Measurements from ENCODE around the gene TOMT. TPM values are rescaled to one million over a fixed set of nuclear protein-coding genes. Genes with fewer than 3 reads are reported as not detected.

TOMT gene
- total RNA-seq, 1 donor from 2014 or later, result not detected

DNA sequence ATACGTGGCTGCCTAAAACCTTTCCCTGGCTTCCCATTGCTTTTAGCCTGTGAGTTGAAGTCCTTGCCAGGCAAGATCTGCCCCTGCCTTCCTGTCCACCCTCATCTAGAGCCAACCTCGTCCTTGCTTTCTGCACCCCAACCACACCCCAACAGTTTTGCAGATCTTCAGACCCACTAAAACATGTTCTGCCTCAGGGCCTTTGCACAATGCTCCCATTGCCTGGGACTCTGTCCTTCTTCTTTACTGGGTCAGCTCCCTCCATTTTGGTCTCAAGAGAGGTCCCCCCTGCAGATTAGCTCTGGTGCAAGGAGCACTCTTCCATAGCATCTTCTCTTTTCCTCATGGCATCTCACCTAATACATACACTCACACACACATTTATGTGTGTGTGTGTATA, 15.2 kb downstream of the TOMT start:
- ATAC-seq, result no peak
- H3K4me3 ChIP-seq, result no peak overlapping the region

DNA sequence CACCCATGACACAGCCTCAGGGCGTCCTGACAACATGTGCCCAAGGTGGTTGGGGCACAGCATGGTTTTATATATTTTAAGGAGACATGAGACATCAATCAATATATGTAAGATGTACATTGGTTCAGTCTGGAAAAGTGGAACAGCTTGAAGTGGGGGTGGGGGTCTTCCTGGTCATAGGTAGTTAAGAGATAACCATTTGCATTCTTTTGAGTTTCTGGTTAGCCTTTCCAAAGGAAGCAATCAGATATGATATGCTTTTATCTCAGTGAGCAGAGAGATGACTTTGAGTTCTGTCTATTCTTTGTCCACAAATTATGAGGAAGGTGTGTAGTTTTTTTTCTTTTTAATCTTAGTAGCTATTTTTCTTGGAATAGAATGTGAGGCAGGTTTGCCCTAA, 16.9 kb downstream of the TOMT start:
- intact Hi-C loops (cut with DNase I), result no loop called here
- no peak overlapping the region for H3K27ac ChIP-seq
- no peaks in the 10 kb centered on the region for H3K36me3 ChIP-seq
- ATAC-seq (no peak), DNase-seq (no peak)
- no peaks in the 10 kb centered on the region for H3K9me3 ChIP-seq
- H3K4me3 ChIP-seq, result no peak overlapping the region
- no peaks in the 10 kb centered on the region for H3K4me1 ChIP-seq
- TF ChIP-seq, protein P1, sequence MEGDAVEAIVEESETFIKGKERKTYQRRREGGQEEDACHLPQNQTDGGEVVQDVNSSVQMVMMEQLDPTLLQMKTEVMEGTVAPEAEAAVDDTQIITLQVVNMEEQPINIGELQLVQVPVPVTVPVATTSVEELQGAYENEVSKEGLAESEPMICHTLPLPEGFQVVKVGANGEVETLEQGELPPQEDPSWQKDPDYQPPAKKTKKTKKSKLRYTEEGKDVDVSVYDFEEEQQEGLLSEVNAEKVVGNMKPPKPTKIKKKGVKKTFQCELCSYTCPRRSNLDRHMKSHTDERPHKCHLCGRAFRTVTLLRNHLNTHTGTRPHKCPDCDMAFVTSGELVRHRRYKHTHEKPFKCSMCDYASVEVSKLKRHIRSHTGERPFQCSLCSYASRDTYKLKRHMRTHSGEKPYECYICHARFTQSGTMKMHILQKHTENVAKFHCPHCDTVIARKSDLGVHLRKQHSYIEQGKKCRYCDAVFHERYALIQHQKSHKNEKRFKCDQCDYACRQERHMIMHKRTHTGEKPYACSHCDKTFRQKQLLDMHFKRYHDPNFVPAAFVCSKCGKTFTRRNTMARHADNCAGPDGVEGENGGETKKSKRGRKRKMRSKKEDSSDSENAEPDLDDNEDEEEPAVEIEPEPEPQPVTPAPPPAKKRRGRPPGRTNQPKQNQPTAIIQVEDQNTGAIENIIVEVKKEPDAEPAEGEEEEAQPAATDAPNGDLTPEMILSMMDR (IDR thresholded peaks at IDR 0.05), result no peak
- no peaks in the 10 kb centered on the region for H3K27me3 ChIP-seq

More for the DNA sequence above, 15.2 kb downstream of the TOMT start:
- TF ChIP-seq, protein P1 (IDR thresholded peaks at IDR 0.05), result no peak
- Histone ChIP-seq H3K4me1 (no peaks in the 10 kb centered on the region), H3K27ac (no peak overlapping the region), H3K9me3 (no peaks in the 10 kb centered on the region), H3K36me3 (no peaks in the 10 kb centered on the region), H3K27me3 (no peaks in the 10 kb centered on the region)
- intact Hi-C loops (cut with DNase I), result no loop called here
- DNase-seq, result no peak

DNA sequence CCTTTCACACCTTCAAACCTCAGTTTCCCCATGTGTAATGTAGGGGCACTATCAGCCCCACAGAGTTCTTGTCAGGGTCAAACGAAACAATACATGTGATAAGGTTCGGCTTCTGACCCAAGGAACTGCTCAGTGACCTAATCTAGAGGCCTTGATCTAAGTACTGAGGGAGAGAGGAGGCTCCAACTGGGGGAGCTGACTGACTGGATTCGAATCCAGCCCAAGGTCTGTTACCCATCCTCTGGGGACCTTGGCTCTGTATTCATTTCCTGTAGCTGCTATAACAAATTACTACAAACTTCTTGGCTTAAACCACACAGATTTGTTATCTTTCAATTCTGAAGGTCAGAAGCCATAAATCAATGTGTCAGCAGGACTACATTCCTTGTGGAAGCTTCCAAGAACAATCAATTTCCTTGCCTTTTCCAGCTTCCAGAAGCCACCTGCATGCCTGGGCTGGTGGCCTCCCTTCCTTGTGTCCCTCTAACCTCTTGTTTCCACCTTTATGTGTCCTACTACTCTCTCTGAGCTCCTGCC, 17.5 kb downstream of the TOMT start:
- DNase-seq, result no peak
- Histone ChIP-seq H3K27me3 (no peaks in the 10 kb centered on the region), H3K9me3 (no peaks in the 10 kb centered on the region), H3K27ac (no peak overlapping the region), H3K4me3 (no peak overlapping the region), H3K4me1 (no peaks in the 10 kb centered on the region), H3K36me3 (no peaks in the 10 kb centered on the region)
- intact Hi-C loops (cut with DNase I), result no loop called here
- TF ChIP-seq, protein P1 (IDR thresholded peaks at IDR 0.05), result no peak
- no peak for ATAC-seq

DNA sequence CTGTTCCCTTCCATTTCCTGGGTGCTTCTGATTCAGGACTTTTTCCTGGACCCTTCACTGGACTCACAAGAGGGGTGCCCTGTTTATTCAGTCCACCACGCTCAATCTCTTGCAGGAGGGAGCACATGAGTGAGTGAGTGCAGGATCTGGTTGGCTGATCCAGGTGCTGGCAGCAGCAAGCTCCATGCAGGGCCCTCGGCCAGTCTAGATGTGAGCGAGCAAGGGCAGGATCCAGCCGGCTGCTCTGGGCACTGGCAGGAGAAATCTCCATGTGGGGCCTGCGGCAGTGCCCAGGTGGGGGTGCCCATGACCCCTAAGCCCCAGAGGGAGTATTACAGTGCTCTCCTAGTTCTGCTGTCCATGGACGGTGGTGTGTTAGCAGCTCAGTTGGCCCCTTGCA, 18.3 kb downstream of the TOMT start:
- ATAC-seq, result no peak
- Histone ChIP-seq H3K4me1 (no peaks in the 10 kb centered on the region), H3K4me3 (no peak overlapping the region), H3K27me3 (no peaks in the 10 kb centered on the region), H3K9me3 (no peaks in the 10 kb centered on the region), H3K36me3 (no peaks in the 10 kb centered on the region), H3K27ac (no peak overlapping the region)
- TF ChIP-seq, protein P1 (IDR thresholded peaks at IDR 0.05), result no peak
- no peak for DNase-seq
- intact Hi-C loops (cut with DNase I), result no loop called here

DNA sequence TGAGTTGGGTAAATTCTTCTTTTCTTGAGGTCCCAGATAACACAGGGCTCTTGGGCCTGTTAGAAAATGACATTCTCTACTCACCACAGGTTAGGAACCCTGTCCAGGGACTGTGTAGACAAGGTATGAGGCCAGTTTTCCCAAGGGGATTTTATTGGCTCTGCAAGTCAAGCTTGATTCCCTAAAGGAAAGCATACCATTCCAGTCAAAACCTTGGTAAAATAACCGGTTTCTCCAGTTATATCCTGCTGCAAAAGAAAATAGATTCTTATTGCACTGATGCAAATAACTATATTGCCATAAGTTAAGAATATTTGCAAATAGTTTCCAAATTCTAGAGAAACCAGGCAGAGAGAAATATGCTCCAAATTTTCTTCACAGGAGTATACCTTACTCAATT, 20.2 kb downstream of the TOMT start:
- H3K27ac ChIP-seq, result no peak overlapping the region
- intact Hi-C loops (cut with DNase I), result no loop called here
- no peak overlapping the region for H3K4me3 ChIP-seq
- H3K4me1 ChIP-seq, result no peaks in the 10 kb centered on the region
- ATAC-seq, result no peak
- TF ChIP-seq, protein P1 (IDR thresholded peaks at IDR 0.05), result no peak
- H3K9me3 ChIP-seq, result no peaks in the 10 kb centered on the region
- H3K36me3 ChIP-seq, result no peaks in the 10 kb centered on the region
- no peak for DNase-seq
- no peaks in the 10 kb centered on the region for H3K27me3 ChIP-seq

DNA sequence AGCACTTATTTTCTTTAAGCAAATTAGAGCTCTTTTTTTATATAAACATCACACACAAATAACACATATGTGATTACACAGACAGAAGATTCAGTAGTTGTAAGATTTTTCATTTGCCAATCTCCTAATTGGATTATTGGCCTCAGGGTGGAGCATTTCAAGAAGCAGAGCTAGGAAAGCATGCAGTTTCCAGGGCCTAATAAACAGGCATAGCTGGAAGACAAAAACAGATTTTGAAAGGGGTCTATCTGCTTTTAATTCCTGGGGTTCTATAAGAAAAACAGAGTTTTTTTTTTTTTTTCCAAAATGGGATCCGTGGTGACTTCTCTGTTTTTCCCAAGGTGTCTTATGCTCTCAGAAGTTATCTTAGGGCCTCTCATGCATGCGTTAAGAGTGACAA, 22.2 kb downstream of the TOMT start:
- DNase-seq (no peak), ATAC-seq (no peak)
- H3K27ac ChIP-seq, result no peak overlapping the region
- no peaks in the 10 kb centered on the region for H3K36me3 ChIP-seq
- no peaks in the 10 kb centered on the region for H3K9me3 ChIP-seq
- intact Hi-C loops (cut with DNase I), result no loop called here
- H3K27me3 ChIP-seq, result peaks cover 4% of the 10 kb centered on the region
- H3K4me3 ChIP-seq, result no peak overlapping the region
- TF ChIP-seq, protein P1 (IDR thresholded peaks at IDR 0.05), result no peak
- H3K4me1 ChIP-seq, result no peaks in the 10 kb centered on the region
